ENCODE measurements around the gene ANGEL2.
"Not testable (repeated sequence)": the region's sequence is repeated elsewhere in the genome, so short reads cannot be mapped to it uniquely, and the experiment has no call there.

ANGEL2 gene

DNA sequence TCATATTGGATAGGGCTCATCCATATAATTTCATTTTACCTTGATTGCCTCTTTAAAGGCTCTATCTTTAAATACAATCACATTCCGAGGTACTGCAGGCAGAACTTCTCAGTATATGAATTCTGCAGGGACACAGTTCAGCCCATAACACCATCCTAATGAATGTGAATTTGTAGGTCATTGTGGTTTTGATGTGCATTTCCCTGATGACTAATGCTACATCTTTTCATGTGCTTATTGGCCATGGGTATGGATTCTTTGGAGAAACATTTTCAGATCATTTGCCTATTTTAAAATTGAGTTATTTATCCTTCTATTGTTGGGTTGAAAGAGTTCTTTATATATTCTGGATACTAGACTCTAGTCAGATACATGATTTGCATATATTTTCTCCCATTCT is 25.8 kb upstream of the ANGEL2 start:
- TF ChIP-seq, protein P1, sequence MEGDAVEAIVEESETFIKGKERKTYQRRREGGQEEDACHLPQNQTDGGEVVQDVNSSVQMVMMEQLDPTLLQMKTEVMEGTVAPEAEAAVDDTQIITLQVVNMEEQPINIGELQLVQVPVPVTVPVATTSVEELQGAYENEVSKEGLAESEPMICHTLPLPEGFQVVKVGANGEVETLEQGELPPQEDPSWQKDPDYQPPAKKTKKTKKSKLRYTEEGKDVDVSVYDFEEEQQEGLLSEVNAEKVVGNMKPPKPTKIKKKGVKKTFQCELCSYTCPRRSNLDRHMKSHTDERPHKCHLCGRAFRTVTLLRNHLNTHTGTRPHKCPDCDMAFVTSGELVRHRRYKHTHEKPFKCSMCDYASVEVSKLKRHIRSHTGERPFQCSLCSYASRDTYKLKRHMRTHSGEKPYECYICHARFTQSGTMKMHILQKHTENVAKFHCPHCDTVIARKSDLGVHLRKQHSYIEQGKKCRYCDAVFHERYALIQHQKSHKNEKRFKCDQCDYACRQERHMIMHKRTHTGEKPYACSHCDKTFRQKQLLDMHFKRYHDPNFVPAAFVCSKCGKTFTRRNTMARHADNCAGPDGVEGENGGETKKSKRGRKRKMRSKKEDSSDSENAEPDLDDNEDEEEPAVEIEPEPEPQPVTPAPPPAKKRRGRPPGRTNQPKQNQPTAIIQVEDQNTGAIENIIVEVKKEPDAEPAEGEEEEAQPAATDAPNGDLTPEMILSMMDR (IDR thresholded peaks at IDR 0.05; ENCODE audit: low read depth, low read length) = no peak
- DNase-seq (ENCODE audit: extremely low read depth, low read depth) = no peak

DNA sequence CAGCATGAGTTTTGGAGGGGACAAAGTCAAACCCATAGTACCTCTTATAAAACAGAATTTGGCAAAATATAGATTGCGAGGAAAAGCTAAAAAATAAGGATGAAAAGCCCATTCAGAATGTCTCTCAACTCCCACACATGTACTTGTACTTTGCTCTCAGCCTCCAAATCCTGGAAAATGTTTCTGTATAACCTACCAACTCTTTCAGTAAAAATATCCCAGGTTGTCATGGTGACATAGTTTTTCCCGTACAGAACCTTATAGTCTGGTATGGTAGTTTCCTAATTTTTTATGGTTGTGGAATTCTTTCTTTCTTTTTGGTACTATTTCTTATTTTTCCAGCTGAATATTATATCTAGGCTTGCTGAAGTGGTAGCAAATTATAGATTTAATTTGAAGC is 19.9 kb upstream of the ANGEL2 start:
- DNase-seq (ENCODE audit: extremely low read depth, low read depth) = no peak
- TF ChIP-seq, protein P1 (IDR thresholded peaks at IDR 0.05; ENCODE audit: low read depth, low read length) = no peak

DNA sequence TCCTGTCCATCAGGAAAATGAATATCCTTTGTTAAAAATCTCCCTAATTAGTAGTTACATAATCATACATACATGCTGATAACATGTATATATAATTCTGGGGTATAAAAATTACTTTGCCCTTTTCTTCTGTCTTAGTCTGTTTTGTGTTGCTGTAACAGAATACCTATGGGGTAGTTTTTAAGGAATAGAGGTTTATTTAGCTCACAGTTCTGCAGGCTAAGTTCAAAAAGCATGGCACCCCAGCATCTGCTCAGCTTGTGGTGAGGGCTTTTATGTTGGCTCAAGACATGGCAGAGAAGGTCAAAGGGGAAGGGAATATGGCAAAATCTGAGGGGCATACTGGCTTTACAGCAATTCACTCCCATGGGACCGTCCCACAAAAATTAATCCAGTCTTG is 19.0 kb upstream of the ANGEL2 start:
- TF ChIP-seq, protein P1 (IDR thresholded peaks at IDR 0.05; ENCODE audit: low read depth, low read length) = no peak

DNA sequence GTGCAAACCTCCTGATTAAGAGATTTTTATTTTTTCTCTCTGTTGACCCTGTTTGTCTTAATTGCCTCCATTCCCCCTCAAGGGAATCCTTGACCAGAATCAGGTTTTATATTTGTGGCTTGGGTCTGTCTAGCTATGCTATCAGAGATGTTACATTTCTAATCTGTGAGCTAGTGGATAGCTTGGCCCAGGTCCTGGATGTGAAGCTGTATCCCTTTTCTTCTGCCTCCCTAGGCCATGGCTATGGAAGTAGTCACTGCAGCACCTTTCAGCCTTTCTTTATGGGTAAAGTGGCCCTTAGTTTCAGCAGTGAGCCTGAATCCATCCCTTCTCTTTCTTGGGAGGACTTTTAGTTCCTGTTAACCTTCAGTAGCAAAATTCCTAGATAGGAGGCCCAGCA is 17.0 kb upstream of the ANGEL2 start:
- no peak for DNase-seq (ENCODE audit: extremely low read depth, low read depth)
- TF ChIP-seq, protein P1 (IDR thresholded peaks at IDR 0.05; ENCODE audit: low read depth, low read length) = no peak

More for the DNA sequence above, 19.0 kb upstream of the ANGEL2 start:
- DNase-seq (ENCODE audit: extremely low read depth, low read depth) = no peak

DNA sequence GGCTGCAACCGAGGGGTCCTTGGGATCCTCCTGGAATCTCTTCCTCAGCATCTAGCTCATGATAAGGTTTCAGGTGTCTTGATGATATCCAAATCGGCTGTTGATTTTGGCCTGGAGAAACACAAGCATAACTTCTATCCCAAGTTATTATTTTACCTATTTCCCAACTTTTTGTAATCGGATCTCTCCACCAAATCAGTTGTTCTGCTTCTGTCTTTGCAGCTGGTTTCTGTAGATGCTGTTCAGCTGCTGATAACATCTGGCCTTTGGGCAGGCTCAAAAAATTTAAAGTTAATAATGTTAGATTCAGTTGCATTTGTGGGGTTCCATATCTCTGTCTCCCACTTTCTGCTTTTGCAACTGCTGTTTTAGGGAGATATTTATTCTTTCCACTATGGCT is 11.4 kb upstream of the ANGEL2 start:
- not testable (repeated sequence) for DNase-seq (ENCODE audit: extremely low read depth, low read depth)

DNA sequence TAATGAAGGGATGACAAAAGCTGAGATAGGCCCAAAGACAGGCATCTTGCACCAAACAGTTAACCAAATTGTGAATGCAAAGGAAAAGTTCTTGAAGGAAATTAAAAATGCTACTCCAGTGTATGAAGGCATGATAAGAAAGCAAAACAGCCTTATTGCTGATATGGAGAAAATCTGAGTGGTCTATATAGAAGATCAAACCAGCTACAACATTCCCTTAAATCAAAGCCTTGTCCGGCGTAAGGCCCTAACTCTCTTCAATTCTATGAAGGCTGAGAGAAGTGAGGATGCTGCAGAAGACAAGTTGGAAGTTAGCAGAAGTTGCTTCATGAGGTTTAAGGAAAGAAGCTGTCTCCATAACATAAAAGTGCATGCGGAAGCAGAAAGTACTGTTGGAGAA is 4.3 kb upstream of the ANGEL2 start:
- no peak for DNase-seq (ENCODE audit: extremely low read depth, low read depth)
- TF ChIP-seq, protein P1 (IDR thresholded peaks at IDR 0.05; ENCODE audit: low read depth, low read length) = no peak

DNA sequence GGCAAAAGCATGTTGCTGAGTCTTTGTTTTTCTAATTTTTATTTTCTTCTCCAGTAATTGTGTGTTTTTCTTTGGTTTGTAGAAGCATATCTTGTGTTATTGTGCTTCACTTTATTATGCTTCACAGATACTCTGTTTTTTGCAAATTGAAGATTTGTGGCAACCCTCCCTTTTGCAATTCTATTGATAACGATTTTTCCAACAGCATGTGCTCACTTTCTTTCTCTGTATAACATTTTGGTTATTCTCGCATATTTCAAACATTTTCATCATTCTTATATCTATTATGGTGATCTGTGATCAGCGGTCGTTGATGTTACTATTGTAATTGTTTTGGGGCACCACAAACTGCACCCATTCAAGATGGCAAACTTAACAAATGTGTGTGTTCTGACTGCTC is 3.8 kb upstream of the ANGEL2 start:
- TF ChIP-seq, protein P1 (IDR thresholded peaks at IDR 0.05; ENCODE audit: low read depth, low read length) = no peak
- no peak for DNase-seq (ENCODE audit: extremely low read depth, low read depth)

DNA sequence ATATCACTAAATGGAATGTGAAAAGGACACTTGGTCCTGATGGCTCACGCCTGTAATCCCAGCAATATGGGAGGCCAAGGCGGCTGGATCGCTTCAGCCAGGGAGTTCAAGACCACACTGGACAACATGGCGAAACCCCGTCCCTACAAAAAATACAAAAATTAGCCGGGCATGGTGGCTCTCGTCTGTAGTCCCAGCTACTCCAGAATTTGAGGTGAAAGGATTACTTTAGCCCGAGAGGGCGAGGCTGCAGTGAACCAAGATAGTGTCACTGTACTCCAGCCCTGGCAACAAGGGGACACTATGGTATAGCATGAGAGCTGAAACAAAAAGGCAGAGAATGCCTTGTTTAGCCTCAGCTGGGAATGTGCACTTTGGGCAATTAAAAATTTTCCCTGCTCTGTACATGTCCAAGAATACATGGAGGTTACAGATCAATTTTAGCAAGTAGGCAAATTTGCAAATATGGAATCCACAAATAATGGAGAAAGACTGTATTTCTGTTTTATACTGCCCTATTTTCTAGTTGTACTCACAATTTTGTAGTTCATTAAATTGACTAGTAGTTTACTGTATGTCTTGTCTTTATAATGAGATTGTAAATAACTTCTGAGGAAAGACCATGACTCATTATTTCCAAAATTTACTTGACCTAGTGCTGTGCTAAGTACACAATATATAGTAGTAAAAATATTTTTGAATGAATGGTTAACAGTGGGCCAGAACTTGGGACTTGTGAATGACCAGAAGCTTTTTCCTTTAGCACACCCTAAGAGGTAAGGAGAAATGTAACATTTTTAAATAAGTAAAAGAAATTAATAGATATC is 2.0 kb upstream of the ANGEL2 start:
- TF ChIP-seq, protein P1 (IDR thresholded peaks at IDR 0.05; ENCODE audit: low read depth, low read length) = no peak

More for the DNA sequence above, 2.0 kb upstream of the ANGEL2 start:
- no peak for DNase-seq (ENCODE audit: extremely low read depth, low read depth)
